Left colon (tissue), 2 donors: ENCODE results near the gene REEP1. TPM values are rescaled to one million over a fixed set of nuclear protein-coding genes. Genes with fewer than 3 reads are reported as not detected.
"Not testable (repeated sequence)": the region's sequence is repeated elsewhere in the genome, so short reads cannot be mapped to it uniquely, and the experiment has no call there.

ENCODE experiments used
- ATAC-seq: fragments of 200-7000 bp; cut with Tn5 transposase; one replicate; pipeline ENCODE4 v1.9.1; 2020; ENCODE audit warnings: mild to moderate bottlenecking, moderate library complexity
- DNase-seq, 2 donors: peaks; one replicate each; pipeline ENCODE4 v3.0.0-alpha.2; 2020
- intact Hi-C, 2 donors: fragments of 100-400 bp; cut with DNase I in 1 of 2; cut with micrococcal nuclease in 1 of 2; formaldehyde crosslinking; loops; one replicate each; pipeline versions ENCODE4 v1.11.2 to v1.14.0; 2022; cut with DNase I, micrococcal nuclease
- total RNA-seq, 2 donors: library from RNA; stranded (reverse); fragmentation: NEBNext Ultra II Directional; extraction: Animal tissue kit (Norgen Biotek cat#: 25700); gene quantifications; one replicate each; pipeline ENCODE4 v1.2.1, GENCODE V29; 2021
- donor health status: DM: no; HTN: no; CAD: no.
- donor health status: DM: yes; HTN: yes; CAD: no.

Gene REEP1
- total RNA-seq, 2 donors from 2014 or later: 4.2 to 7.1 TPM

DNA sequence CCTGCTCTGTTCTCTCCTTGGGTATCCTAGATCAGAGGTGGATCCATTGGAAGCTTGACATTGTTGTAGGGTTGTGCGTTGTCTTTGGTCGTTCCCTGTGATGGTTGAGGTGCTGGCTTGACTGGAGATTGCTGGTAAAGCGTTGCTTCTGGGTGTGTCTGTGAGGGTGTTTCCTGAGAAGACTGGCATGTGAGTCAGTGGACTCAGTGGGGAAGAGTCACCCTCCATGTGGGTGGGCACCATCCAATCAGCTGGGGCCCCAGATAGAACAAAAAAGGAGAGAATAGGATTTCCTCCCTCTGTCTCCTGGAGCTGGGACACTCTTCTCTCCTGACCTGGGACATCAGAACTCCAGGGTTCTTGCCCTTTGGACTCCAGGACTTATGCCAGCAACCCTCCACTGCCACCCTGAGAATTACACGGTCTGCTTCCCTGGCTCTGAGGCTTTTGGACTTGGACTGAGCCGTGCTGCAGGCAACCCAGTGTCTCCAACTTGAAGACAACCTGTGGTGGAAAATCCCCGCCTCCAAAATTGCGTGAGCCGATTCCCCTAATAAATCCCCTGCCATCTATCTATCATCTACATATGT is 14.8 kb upstream of the REEP1 start:
- DNase-seq (no peak), ATAC-seq (peak; percentile 89)
- intact Hi-C loops: no loop called here

- DNase-seq (no peak), ATAC-seq (no peak)
- intact Hi-C loops: no loop called here
These were observed 13.3 kb upstream of the REEP1 start for GRCh38 chr2:86350751-86351150.

DNA sequence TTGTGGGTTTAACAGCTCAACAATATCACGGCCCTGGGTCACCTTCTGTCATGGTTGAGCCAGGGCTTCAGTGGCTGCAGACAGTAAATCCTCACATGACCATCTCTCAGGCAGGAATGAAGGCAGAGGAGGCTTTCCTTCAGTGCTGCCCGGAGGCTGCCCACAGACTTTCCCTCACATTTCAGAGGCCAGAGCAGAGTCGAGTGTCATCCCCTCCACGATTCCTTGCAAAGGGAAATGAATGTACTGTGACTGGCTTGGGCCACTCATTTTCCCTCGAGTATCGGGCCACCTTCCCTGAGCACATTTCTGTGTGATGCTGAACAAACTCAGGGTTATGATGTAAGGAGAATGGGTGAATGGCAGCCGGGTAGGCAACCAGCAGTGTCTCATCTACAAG is 10.0 kb upstream of the REEP1 start:
- ATAC-seq: no peak
- intact Hi-C loops: no loop called here

DNA sequence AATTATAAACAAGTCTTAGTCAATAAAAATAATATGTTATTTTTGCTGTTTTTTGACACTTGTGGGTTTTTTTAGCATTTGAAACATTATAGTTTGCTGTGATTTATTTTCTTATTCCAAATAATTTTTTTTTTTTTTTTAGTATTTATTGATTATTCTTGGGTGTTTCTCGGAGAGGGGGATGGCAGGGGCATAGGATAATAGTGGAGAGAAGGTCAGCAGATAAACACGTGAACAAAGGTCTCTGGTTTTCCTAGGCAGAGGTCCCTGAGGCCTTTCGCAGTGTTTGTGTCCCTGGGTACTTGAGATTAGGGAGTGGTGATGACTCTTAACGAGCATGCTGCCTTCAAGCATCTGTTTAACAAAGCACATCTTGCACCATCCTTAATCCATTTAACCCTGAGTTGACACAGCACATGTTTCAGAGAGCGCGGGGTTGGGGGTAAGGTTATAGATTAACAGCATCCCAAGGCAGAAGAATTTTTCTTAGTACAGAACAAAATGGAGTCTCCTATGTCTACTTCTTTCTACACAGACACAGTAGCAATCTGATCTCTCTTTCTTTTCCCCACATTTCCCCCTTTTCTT is 8.5 kb upstream of the REEP1 start:
- DNase-seq, intact Hi-C loops, ATAC-seq: not testable (repeated sequence)

More for the DNA sequence above, 10.0 kb upstream of the REEP1 start:
- DNase-seq: no peak

DNA sequence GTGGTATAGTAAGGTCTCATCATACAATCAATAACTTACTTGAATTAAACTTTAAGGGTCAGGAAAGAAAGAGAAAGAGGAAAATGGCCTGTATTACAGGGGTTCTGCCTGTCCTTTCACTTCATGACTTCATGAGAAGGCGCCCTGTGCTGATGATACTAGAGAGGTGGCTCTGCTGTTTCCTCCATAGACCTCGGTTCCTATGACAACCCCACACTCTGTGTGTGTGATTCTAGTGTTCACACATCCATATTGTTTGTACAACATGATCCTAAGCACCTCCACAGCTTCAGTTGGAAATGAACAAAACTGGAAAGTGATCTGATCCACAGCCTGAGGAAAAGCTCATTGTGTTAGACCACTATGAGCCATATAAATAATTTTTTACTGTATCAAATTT is 7.0 kb upstream of the REEP1 start:
- DNase-seq: no peak
- intact Hi-C loops: no loop called here
- ATAC-seq: no peak

DNA sequence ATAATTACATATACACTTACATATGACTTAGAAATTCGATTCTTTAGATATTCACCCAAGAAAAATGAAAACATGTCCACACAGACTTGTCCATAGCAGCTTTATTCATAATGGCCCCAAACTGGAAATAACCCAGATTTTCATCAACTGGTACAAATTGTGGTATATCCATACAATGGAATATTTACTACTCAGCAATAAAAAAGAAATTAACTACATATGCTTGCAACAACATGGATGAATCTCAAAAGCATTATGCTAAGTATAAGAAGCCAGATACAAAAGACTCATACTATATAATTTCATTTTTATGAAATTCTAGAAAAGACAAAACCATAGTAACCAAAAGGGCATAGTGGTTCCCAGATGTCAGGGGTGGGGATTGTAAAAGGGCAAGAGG is 5.1 kb upstream of the REEP1 start:
- DNase-seq (no peak), ATAC-seq (no peak)
- intact Hi-C loops: no loop called here

- intact Hi-C loops: no loop called here
- ATAC-seq: no peak
- DNase-seq: no peak
These were observed 4.0 kb upstream of the REEP1 start for GRCh38 chr2:86341470-86341869.

DNA sequence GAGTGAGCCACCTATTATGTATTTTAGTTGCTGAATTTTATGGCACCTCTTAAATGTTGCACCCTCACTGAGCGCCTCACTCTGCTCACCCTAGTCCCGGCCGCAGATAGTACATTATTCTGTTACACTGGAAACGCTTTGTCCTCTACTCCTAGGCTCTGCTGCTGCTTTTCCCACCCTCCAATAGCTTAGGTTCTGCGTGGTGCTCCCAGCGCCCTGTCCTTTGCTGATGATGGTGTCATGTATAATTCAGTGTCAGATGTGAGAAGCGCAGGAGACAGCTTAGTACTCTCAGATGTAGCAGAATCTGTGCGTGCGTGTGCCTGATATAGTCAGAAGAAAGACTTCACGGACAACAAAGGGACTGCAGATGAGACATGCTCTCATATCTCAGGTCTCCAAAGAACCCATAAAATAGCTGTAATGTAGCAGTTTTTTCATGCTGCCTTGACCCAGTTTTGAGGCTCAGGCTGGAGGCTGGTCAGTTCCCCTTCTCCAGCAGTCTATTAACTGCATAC is 1.4 kb upstream of the REEP1 start:
- ATAC-seq (no peak), DNase-seq (no peak)
- intact Hi-C loops: no loop called here

GRCh38 chr2:86336675-86337243 is 667 bp downstream of the REEP1 start:
- DNase-seq (no peak), ATAC-seq (peak; percentile 6)
- intact Hi-C loops: no loop called here

DNA sequence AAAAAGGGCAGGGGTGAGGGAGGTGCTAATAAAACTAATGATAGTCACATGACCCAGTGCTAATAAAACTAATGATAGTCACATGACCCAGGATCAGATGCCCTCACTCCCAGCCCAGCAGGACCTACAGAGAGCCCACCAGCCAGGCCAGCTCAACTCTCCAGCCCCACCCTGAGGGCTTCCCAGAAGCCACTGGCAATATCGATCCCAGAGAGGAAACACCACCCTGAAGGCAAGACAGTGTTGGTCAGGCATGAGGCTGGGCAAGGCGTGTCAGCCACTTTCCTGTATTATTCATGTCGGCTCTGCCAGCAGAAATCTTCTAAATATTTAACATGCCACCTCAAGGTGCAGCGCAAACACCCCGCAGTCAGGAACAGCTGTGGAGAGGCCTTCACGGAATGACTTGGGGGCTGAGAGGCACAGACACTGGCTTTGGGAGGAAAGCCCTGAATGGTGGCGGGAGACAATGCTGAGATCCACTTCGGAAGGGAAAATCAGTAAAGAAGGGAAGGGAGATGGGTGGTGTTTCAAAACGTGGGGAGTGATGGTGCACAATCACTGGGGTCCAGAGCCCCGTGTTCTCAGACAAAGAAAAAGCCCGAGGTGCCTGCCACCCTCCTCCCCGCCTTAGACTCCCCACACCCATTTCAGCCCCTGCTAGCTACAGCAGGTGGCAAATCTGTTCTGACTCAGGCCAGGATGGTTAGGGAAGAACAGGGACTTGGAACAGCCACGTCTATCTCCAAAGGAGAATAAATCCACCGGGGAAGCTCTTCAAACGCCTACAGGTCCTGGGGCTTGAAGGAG is 1.4 kb downstream of the REEP1 start:
- DNase-seq: no peak
- intact Hi-C loops: no loop called here
- no peak for ATAC-seq

- ATAC-seq (no peak), DNase-seq (no peak)
- intact Hi-C loops: no loop called here
These were observed 4.0 kb downstream of the REEP1 start for GRCh38 chr2:86333378-86333777.

DNA sequence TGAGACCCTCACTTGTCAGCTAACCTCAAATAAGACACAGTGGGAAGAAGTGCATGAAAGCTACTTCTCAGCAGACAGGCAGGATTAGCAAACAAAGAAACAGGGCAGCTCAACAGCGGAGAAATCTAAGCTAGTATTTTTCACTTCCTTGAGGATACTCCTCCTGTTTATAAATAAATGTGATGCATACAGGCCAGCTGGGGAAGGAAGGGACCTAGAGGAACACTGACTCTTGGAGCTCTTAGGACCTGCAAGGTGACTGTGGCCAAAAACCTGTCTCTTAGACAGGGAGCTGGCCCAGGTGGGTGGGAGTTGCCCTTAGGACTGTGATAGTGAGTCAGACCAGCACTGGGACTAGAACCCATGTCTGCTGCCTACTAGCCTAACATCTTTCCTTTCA is 4.8 kb downstream of the REEP1 start:
- ATAC-seq (no peak), DNase-seq (no peak)
- intact Hi-C loops: no loop called here

DNA sequence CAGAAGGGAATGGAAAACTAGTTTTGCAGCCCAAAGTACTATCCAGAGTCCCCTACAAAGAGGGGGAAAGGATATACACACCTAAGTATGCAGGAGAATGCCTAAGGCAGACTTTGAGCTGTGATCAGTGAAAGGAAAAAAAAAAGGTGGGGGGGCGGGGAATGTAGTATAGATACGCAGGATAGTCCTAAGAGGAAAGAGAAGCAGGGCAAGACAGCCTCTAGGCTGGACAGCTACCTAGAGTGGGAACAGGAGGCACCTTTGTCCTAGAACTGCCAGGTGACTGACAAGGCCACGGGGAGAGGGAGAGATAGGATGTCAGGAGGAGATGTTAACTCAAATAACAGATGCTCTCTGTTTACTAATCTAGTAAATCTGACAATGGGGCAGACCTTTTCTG is 6.0 kb downstream of the REEP1 start:
- no peak for ATAC-seq
- DNase-seq: no peak
- intact Hi-C loops: no loop called here

GRCh38 chr2:86330001-86330400 is 7.4 kb downstream of the REEP1 start:
- DNase-seq (no peak), ATAC-seq (no peak)
- intact Hi-C loops: no loop called here

GRCh38 chr2:86323273-86324021 is 14.0 kb downstream of the REEP1 start:
- ATAC-seq (peak; percentile 67), DNase-seq (no peak)
- intact Hi-C loops: no loop called here

GRCh38 chr2:86319700-86320580 is 17.5 kb downstream of the REEP1 start:
- ATAC-seq (peak; percentile 97), DNase-seq (no peak)
- intact Hi-C loops: no loop called here

DNA sequence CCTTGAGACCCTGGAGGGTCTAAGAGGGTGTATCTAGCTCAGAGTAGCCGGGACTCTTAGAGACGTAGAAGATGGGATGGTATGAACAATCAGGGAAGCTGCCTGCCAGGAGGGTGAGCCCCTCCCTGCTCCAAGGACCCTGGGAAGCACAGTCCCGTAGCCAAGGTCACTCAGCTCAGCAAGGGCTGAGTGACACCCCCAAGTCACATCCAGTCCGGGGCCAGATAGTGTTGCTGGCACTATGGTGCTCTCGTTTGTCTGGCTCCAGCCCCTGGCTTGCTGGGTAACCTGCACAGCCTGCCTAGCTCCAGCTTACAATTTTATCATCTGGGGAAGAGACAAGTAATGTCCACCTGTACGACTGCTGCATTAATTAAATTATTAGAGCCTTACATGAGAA is 22.3 kb downstream of the REEP1 start:
- ATAC-seq (no peak), DNase-seq (no peak)
- intact Hi-C loops: no loop called here

DNA sequence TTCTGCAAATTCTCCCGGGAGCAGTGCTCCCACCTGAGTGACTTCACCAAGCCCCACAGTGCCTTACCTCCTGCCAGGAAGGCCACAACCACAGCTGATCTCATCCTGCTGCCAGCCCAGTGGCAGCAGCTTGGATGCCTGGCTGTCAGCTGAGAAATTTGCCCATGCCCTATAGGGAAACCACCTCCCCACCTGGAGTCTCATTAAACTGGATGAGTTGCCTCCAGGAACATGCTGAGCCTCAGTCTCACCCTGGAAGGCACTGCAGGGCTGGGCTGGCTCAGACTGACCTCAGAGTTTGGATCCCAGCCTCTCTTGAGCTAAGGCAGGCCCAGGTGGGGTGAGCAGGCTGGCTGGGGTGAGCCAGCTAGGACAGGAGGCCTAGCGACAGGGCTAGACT is 23.3 kb downstream of the REEP1 start:
- ATAC-seq (no peak), DNase-seq (no peak)
- intact Hi-C loops: no loop called here
